Aorta (tissue), 5 donors: Measurements from ENCODE around the gene ASXL3. TPM values are rescaled to one million over a fixed set of nuclear protein-coding genes. Genes with fewer than 3 reads are reported as not detected.

Source experiments
- ATAC-seq: fragments of 200-7000 bp; cut with Tn5 transposase; one replicate; pipeline ENCODE4 v1.9.1; 2022; ENCODE audit warnings: moderate library complexity; ENCODE audit not compliant: low FRiP score
- DNase-seq, 2 donors: peaks; one replicate each; pipeline ENCODE4 v3.0.0-alpha.2; 2020
- H3K27ac ChIP-seq, 2 donors: one replicate each; pipeline ENCODE4 v1.5.1; 2013; ENCODE audit warnings: low read length in 2 of 2, mild to moderate bottlenecking in 2 of 2, moderate library complexity in 2 of 2, control low read depth in 1 of 2, inconsistent platforms in 1 of 2, low read depth in 1 of 2
- H3K27me3 ChIP-seq, 2 donors: one replicate each; pipeline ENCODE4 v1.6.1; 2013; ENCODE audit warnings: control low read depth in 1 of 2, low read length in 1 of 2, mild to moderate bottlenecking in 1 of 2, moderate library complexity in 1 of 2; ENCODE audit not compliant: insufficient read depth in 2 of 2, control insufficient read depth in 1 of 2
- H3K36me3 ChIP-seq, 2 donors: one replicate each; pipeline ENCODE4 v1.6.1; 2013; ENCODE audit warnings: control low read depth in 1 of 2, low read length in 1 of 2, mild to moderate bottlenecking in 1 of 2; ENCODE audit not compliant: insufficient read depth in 2 of 2, control insufficient read depth in 1 of 2
- H3K4me1 ChIP-seq, 2 donors: one replicate each; pipeline ENCODE4 v1.6.1; 2013; ENCODE audit warnings: low read length in 2 of 2, control low read depth in 1 of 2, mild to moderate bottlenecking in 1 of 2, moderate library complexity in 1 of 2; ENCODE audit not compliant: insufficient read depth in 2 of 2, control insufficient read depth in 1 of 2
- H3K4me3 ChIP-seq, 2 donors: one replicate each; pipeline ENCODE4 v1.5.1; 2013; ENCODE audit warnings: low read length in 2 of 2, control low read depth in 1 of 2, mild to moderate bottlenecking in 1 of 2
- H3K9me3 ChIP-seq: one replicate; pipeline ENCODE4 v1.6.1; 2013; ENCODE audit warnings: mild to moderate bottlenecking, low read length; ENCODE audit not compliant: control insufficient read depth
- WGBS, 2 donors: extraction: QIAGEN DNeasy Blood & Tissue Kit; methylation state at CpG; one replicate each; pipeline ENCODE4 v1.1.7; 2013; 5-methylcytosine and 5-hydroxymethylcytosine counted together
- intact Hi-C, 2 donors: fragments of 100-400 bp; cut with DNase I; formaldehyde crosslinking; loops; one replicate each; pipeline versions ENCODE4 v1.14.2 to v1.15.0; 2022
- polyA plus RNA-seq, 2 donors: library from polyadenylated mRNA; stranded (reverse); fragments of 200-250 nt; gene quantifications; one replicate each; pipeline ENCODE4 v1.2.3, GENCODE V29; 2013
- total RNA-seq, 2 donors: library from RNA; stranded (reverse); fragmentation: NEBNext Ultra II Directional; extraction: Animal tissue kit (Norgen Biotek cat#: 25700); gene quantifications; one replicate each; pipeline ENCODE4 v1.2.1, GENCODE V29; 2021
- donor health status: healthy with polysubstance abuse.
- donor health status: Bipolar disorder and iron deficiency.
- donor health status: DM: no; HTN: no; CAD: no.
- donor health status: DM: no; HTN: no; CAD: no.
- donor health status: DM: yes; HTN: yes; CAD: no.

Gene ASXL3
- total and polyA plus RNA-seq, 4 donors: 0.38 to 5.1 (median 2.6) TPM

- peaks cover 0 to 3% of the 10 kb centered on the region in 2 donors for H3K4me1 ChIP-seq
- no peak for DNase-seq
- intact Hi-C loops: no loop called here
- WGBS, 2 donors: 87 to 90% methylated on average over 2 of the region's 2 CpGs
- no peak overlapping the region for H3K4me3 ChIP-seq
- no peaks in the 10 kb centered on the region for H3K9me3 ChIP-seq
- no peak overlapping the region for H3K27ac ChIP-seq
- H3K36me3 ChIP-seq: no peaks in the 10 kb centered on the region
- no peaks in the 10 kb centered on the region for H3K27me3 ChIP-seq
- ATAC-seq: no peak
These were observed 82.8 kb downstream of the ASXL3 start for GRCh38 chr18:33660696-33661310.

- 70 to 72% methylated on average over 4 of the region's 4 CpGs for WGBS, 2 donors
These were observed 86.3 kb downstream of the ASXL3 start for GRCh38 chr18:33664241-33664874.

GRCh38 chr18:33665187-33665586, 87.2 kb downstream of the ASXL3 start:
- WGBS, 2 donors: 66 to 70% methylated on average over 3 of the region's 3 CpGs
- no peak for DNase-seq
- no peak overlapping the region for H3K27ac ChIP-seq
- intact Hi-C loops: no loop called here
- ATAC-seq: no peak
- H3K4me3 ChIP-seq: no peak overlapping the region
- no peaks in the 10 kb centered on the region for H3K9me3 ChIP-seq
- H3K4me1 ChIP-seq: no peaks in the 10 kb centered on the region
- H3K27me3 ChIP-seq: no peaks in the 10 kb centered on the region
- no peaks in the 10 kb centered on the region for H3K36me3 ChIP-seq

More at GRCh38 chr18:33664241-33664874, 86.3 kb downstream of the ASXL3 start:
- Histone ChIP-seq H3K4me1 (no peaks in the 10 kb centered on the region), H3K27me3 (no peaks in the 10 kb centered on the region), H3K27ac (no peak overlapping the region), H3K4me3 (no peak overlapping the region), H3K9me3 (no peaks in the 10 kb centered on the region), H3K36me3 (no peaks in the 10 kb centered on the region)
- intact Hi-C loops: no loop called here
- ATAC-seq (no peak), DNase-seq (no peak)

- DNase-seq (no peak), ATAC-seq (no peak)
- no peaks in the 10 kb centered on the region for H3K9me3 ChIP-seq
- no peaks in the 10 kb centered on the region for H3K36me3 ChIP-seq
- no peaks in the 10 kb centered on the region for H3K27me3 ChIP-seq
- intact Hi-C loops: no loop called here
- H3K27ac ChIP-seq: no peak overlapping the region
- no peak overlapping the region for H3K4me3 ChIP-seq
- no peaks in the 10 kb centered on the region for H3K4me1 ChIP-seq
These were observed 87.6 kb downstream of the ASXL3 start for GRCh38 chr18:33665641-33666040.

GRCh38 chr18:33666915-33667314, 88.9 kb downstream of the ASXL3 start:
- Histone ChIP-seq H3K27ac (no peak overlapping the region), H3K4me1 (no peaks in the 10 kb centered on the region), H3K4me3 (no peak overlapping the region), H3K9me3 (no peaks in the 10 kb centered on the region), H3K27me3 (no peaks in the 10 kb centered on the region), H3K36me3 (no peaks in the 10 kb centered on the region)
- no peak for ATAC-seq
- no peak for DNase-seq
- 100% methylated on average over 2 of the region's 2 CpGs for WGBS, 2 donors
- intact Hi-C loops: no loop called here

GRCh38 chr18:33669589-33669988, 91.6 kb downstream of the ASXL3 start:
- Histone ChIP-seq H3K36me3 (no peaks in the 10 kb centered on the region), H3K4me3 (no peak overlapping the region), H3K9me3 (no peaks in the 10 kb centered on the region), H3K4me1 (no peaks in the 10 kb centered on the region), H3K27ac (no peak overlapping the region), H3K27me3 (no peaks in the 10 kb centered on the region)
- ATAC-seq (no peak), DNase-seq (no peak)
- WGBS, 2 donors: 71 to 77% methylated on average over 5 of the region's 5 CpGs
- intact Hi-C loops: no loop called here

GRCh38 chr18:33670029-33670428, 92.0 kb downstream of the ASXL3 start:
- intact Hi-C loops: no loop called here
- Histone ChIP-seq H3K4me1 (no peaks in the 10 kb centered on the region), H3K9me3 (no peaks in the 10 kb centered on the region), H3K4me3 (no peak overlapping the region), H3K27me3 (no peaks in the 10 kb centered on the region), H3K36me3 (no peaks in the 10 kb centered on the region), H3K27ac (no peak overlapping the region)
- ATAC-seq (no peak), DNase-seq (no peak)
- 93 to 95% methylated on average over 6 of the region's 6 CpGs for WGBS, 2 donors

- no peaks in the 10 kb centered on the region for H3K27me3 ChIP-seq
- ATAC-seq (no peak), DNase-seq (no peak)
- WGBS, 2 donors: 90% methylated on average over 4 of the region's 4 CpGs
- intact Hi-C loops: no loop called here
- no peaks in the 10 kb centered on the region for H3K36me3 ChIP-seq
- no peaks in the 10 kb centered on the region for H3K4me1 ChIP-seq
- no peak overlapping the region for H3K27ac ChIP-seq
- H3K4me3 ChIP-seq: no peak overlapping the region
- no peaks in the 10 kb centered on the region for H3K9me3 ChIP-seq
These were observed 95.7 kb downstream of the ASXL3 start for GRCh38 chr18:33673689-33674088.

- WGBS, 2 donors: 38 to 39% methylated on average over 1 of the region's 1 CpG
- no peak for ATAC-seq
- intact Hi-C loops: no loop called here
- Histone ChIP-seq H3K9me3 (no peaks in the 10 kb centered on the region), H3K36me3 (no peaks in the 10 kb centered on the region), H3K27ac (no peak overlapping the region), H3K4me3 (no peak overlapping the region), H3K4me1 (no peaks in the 10 kb centered on the region), H3K27me3 (no peaks in the 10 kb centered on the region)
- DNase-seq: no peak
These were observed 98.6 kb downstream of the ASXL3 start for GRCh38 chr18:33676593-33676992.
